HG03097 (cell line): ENCODE results near the gene RAB18.
"Not testable (repeated sequence)": the region's sequence is repeated elsewhere in the genome, so short reads cannot be mapped to it uniquely, and the experiment has no call there.

Source experiments
- ATAC-seq: cut with Tn5 transposase; IDR thresholded peaks from one replicate; pipeline ENCODE4 v1.9.1; 2021; ENCODE audit not compliant: unreplicated experiment, low FRiP score

RAB18 gene

GRCh38 chr10:27503498-27504006 is 552 bp upstream of the RAB18 start:
- ATAC-seq = no peak

GRCh38 chr10:27504808-27505460 is 830 bp downstream of the RAB18 start:
- no peak for ATAC-seq

- not testable (repeated sequence) for ATAC-seq
Measured at GRCh38 chr10:27505537-27505936, 1.4 kb downstream of the RAB18 start.

GRCh38 chr10:27506280-27506679 is 2.2 kb downstream of the RAB18 start:
- no peak for ATAC-seq

GRCh38 chr10:27512548-27512947 is 8.4 kb downstream of the RAB18 start:
- no peak for ATAC-seq

GRCh38 chr10:27513451-27514191 is 9.5 kb downstream of the RAB18 start:
- no peak for ATAC-seq

GRCh38 chr10:27514243-27514642 is 10.1 kb downstream of the RAB18 start:
- ATAC-seq = no peak

- no peak for ATAC-seq
Measured at GRCh38 chr10:27518261-27518660, 14.2 kb downstream of the RAB18 start.

- ATAC-seq = no peak
Measured at GRCh38 chr10:27525819-27526218, 21.7 kb downstream of the RAB18 start.

GRCh38 chr10:27526242-27526641 is 22.1 kb downstream of the RAB18 start:
- no peak for ATAC-seq

GRCh38 chr10:27527666-27528295 is 23.7 kb downstream of the RAB18 start:
- no peak for ATAC-seq

GRCh38 chr10:27529010-27529783 is 25.1 kb downstream of the RAB18 start:
- ATAC-seq = no peak

GRCh38 chr10:27530477-27530876 is 26.4 kb downstream of the RAB18 start:
- ATAC-seq = no peak

GRCh38 chr10:27531336-27531847 is 27.3 kb downstream of the RAB18 start:
- ATAC-seq = no peak

- ATAC-seq = no peak
Measured at GRCh38 chr10:27534161-27534700, 30.1 kb downstream of the RAB18 start.

- ATAC-seq = no peak
Measured at GRCh38 chr10:27535317-27535716, 31.2 kb downstream of the RAB18 start.

GRCh38 chr10:27536437-27536836 is 32.3 kb downstream of the RAB18 start:
- no peak for ATAC-seq

- no peak for ATAC-seq
Measured at GRCh38 chr10:27537166-27537565, 33.1 kb downstream of the RAB18 start.

- no peak for ATAC-seq
Measured at GRCh38 chr10:27537787-27538186, 33.7 kb downstream of the RAB18 start.

- no peak for ATAC-seq
Measured at GRCh38 chr10:27540672-27541071, 36.6 kb downstream of the RAB18 start.
